PFSK-1 (cell line): ENCODE data around the gene HIVEP2.

Source experiments
- POLR2AphosphoS5 ChIP-seq: IDR thresholded peaks from 2 replicates; pipeline ENCODE4 v1.6.1; 2012; ENCODE audit warnings: low read depth, mild to moderate bottlenecking, control low read depth, low read length, moderate library complexity
- SIN3A ChIP-seq: IDR thresholded peaks from 2 replicates; pipeline ENCODE4 v1.6.1; 2012; ENCODE audit warnings: mild to moderate bottlenecking, low read length, moderate library complexity, borderline replicate concordance; ENCODE audit not compliant: insufficient read depth
- TAF1 ChIP-seq: IDR thresholded peaks from 2 replicates; pipeline ENCODE4 v1.6.1; 2012; ENCODE audit warnings: low read length, control low read depth, borderline replicate concordance; ENCODE audit not compliant: insufficient read depth

- TF ChIP-seq TAF1 (no peak), POLR2AphosphoS5 (no peak), SIN3A (no peak)
These were observed 30.6 kb downstream of the HIVEP2 start for GRCh38 chr6:142914369-142914768.
